Ovary (tissue), 3 donors: Measurements from ENCODE around the gene FMN1.

ENCODE experiments used
- POLR2A ChIP-seq: fragments of 450-650 bp; IDR thresholded peaks from one replicate; pipeline ENCODE4 v1.6.1; 2017; ENCODE audit warnings: antibody characterized with exemption, mild to moderate bottlenecking, moderate library complexity
- TF ChIP-seq, protein P1 (sequence below), 3 donors: fragments of 450-650 bp in 2 of 3; fragments of 200-600 bp in 1 of 3; IDR thresholded peaks; one replicate each; pipeline versions ENCODE4 v1.5.1 to v1.8.0; 2016 to 2022; ENCODE audit warnings: antibody characterized with exemption in 3 of 3, mild to moderate bottlenecking in 1 of 3
- donor health status: DM: no; HTN: no; CAD: no.

DNA sequence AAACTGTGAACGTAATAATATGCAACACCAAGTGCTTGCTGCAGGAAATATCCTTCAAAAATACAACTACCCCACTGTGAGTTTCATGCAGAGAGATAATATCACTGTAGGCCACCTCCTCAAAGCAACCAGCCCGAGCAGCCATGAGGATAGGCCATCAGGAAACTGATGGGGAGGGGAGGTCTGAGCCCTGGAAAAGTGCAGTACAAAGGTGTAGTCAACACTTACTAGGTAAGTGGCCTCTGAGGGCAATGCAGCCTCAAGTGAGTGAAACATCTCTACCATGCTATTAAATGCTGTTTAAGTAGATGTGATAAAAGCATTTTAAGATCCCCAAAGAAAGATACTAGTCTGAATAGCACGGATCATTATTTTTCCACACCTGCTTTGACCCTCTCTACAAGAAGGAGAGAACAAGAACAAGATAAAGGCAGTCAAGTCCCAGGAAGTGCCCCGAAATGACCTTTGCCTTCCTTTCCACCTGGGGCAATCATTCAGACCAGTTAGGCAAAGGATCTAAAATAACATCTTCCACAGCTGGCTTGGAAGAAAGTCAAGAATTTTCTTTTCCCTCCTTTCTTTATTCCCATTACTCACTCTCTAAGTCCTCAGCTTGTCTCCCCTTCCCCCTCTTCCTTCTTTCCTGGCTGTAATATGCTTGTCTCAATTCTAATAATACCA, 62.8 kb downstream of the FMN1 start:
- TF ChIP-seq, protein P1, sequence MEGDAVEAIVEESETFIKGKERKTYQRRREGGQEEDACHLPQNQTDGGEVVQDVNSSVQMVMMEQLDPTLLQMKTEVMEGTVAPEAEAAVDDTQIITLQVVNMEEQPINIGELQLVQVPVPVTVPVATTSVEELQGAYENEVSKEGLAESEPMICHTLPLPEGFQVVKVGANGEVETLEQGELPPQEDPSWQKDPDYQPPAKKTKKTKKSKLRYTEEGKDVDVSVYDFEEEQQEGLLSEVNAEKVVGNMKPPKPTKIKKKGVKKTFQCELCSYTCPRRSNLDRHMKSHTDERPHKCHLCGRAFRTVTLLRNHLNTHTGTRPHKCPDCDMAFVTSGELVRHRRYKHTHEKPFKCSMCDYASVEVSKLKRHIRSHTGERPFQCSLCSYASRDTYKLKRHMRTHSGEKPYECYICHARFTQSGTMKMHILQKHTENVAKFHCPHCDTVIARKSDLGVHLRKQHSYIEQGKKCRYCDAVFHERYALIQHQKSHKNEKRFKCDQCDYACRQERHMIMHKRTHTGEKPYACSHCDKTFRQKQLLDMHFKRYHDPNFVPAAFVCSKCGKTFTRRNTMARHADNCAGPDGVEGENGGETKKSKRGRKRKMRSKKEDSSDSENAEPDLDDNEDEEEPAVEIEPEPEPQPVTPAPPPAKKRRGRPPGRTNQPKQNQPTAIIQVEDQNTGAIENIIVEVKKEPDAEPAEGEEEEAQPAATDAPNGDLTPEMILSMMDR (IDR thresholded peaks at IDR 0.05), result no peak
- no peak for TF ChIP-seq POLR2A
